Endometrium (tissue), 2 donors: ENCODE data around the gene BRI3BP.
"Not testable (repeated sequence)": the region's sequence is repeated elsewhere in the genome, so short reads cannot be mapped to it uniquely, and the experiment has no call there.

Source experiments
- FAIRE-seq: peaks from 2 replicates; lab custom pipeline; 2012; peaks lifted over from hg19 to GRCh38; lab: Jason Lieb, UNC
- donor health status: control.
- donor health status: control.

The BRI3BP gene

DNA sequence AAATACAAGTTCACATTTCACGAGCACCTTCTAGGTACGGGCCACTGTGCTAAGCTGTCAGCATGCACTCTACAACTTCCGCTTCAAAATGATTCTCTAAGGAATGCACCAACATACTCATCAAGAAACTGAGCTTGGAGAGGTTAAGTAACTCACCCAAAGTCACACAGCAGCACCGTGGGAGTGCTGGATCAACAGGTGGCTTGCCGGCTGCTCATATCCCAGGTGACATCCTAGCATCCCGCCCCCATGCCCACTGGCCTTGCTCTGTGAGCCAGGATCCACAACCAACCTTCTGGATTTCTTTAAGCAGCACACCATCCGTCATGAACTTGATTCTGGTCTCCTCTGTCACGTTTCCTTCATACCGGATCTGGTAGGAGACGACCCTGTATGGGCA, 21.2 kb upstream of the BRI3BP start:
- FAIRE-seq = no peak

DNA sequence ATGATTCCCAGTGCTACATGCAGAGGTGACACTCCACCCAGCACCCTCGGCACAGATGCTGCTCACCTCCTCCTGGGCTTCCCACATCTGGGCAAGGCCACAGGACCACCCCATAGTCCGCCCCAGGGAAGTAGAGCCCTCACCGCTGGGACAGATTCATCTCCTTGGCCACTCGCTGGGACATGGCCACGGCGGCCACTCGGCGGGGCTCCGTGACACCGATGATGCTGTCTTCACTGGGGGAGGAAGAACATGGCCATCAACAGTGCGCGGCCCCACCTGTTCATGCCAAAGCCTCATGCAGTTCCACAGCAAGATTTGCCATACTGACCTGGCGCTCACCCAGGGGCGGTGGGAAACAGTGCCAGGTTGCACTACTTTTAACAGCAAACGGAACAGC, 18.2 kb upstream of the BRI3BP start:
- no peak for FAIRE-seq

DNA sequence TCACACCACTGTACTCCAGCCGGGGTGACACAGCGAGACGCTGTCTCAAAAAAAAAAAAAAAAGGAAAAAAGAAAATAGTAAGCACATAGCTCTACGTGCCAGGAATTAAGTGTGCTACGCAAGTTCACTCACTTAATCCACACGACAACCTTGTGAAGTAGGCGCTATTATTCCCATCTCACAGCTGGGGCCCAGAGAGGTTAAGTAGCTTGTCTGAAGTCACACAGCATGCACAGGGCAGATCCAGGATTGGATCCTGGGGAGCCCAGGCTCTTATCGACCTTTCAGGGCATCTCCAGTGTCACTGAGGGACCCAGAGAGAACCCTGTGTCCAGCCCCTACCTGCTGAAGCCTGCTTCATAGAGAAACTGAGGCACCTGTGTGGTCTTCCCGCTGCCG, 16.4 kb upstream of the BRI3BP start:
- no peak for FAIRE-seq

DNA sequence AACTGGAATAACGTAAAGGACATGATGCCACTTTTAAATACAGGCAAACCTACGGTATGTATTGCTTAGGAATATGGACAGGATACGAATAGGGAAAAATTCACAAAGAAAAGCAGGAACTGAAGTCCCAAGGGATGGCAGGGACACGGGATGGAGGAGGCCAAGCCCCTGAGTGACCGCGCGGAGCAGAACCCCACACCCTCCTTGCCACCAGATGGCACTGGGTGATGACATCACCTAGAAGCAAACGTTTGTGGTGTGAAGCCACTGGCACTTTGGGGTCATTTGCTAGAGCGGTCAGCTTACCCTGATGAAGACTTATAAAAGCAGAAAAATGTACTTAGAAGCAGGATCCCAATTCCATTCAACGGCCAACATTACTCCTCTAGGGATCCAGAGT, 13.9 kb upstream of the BRI3BP start:
- no peak for FAIRE-seq

DNA sequence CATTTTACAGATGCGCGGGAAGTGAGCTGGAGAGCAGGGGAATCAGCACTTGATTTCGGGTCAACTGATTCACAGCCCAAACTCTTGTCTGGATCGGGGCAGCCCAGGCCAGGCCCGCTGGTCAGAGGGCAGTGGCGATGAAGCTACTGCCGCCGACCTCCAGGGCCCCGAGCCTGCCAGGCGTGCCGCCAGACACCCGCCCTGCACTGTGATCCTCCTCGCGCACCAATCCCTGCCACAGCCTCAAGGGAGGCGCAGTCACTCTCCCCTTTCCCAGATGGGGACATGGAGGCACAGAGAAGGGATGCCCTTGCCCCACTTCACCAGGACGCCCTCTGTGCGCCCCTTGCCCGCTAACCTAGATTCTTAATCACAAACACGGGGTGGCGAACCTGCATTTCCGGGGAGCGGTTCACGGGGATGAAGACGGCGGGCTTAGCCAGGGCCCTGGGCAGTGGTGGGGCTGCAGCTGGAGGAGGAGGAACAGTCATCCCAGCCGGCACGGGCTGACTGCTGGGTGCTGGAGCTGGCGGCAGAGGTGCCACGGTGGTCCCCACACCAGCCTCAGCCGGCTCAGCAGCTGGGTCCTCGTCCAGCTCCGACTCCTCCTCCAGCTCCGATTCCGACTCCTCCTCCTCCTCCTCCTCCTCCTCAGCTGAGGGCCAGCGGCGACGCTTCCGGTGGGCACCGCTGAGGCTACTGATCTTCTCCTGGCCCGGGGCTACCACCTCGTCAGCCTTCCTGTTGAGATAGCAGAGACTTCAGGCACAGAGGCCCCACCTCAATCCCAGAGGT, 13.2 kb upstream of the BRI3BP start:
- FAIRE-seq = no peak

DNA sequence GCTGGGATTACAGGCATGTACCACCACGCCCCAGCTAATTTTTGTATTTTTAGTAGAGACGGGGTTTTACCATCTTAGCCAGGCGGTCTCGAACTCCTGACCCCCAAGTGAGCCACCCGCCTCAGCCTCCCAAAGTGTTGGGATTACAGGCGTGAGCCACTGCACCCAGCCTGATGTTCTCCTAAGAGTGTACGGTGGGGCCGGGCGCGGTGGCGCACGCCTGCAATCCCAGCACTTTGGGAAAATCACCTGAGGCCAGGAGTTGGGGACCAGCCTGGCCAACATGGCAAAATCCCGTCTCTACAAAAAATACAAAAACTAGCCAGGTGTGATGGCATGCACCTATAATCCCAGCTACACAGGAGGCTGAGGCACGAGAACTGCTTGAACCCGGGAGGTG, 6.6 kb upstream of the BRI3BP start:
- FAIRE-seq = not testable (repeated sequence)

DNA sequence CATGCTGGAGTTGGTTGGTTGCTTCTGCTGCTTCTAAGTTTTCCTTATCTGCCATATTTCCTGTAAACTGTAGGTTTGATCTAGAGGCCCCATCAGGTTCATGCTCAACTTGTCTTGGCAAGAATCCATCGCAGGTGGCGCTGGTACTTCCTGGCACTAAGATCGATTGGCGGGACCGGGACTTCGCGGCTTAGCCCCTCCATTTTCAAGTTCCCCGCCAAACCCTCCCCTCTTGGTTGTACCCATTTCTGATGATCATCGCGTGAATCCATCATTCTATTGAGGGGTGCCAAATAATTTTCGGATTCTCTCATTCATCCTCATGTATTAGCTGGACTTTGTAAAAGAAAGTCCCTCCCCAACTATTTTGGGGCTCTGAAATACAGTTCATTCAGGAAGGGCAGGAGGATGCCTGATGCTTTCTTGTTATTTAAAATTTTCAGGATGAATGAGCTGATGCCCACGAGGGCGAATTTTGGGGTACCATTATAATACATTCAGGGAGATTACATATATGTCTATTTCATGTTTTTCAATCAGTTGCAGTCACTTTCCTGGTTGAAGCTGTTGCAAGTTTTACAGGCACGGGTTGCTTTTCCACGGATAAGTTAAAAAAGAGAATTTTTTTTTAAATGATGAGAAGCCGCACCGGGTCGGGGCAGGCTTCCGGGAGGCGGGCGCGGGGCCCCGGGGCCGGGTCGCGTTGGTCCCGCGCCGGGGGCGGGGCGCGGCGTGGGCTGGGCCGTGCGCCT, 395 bp upstream of the BRI3BP start:
- no peak for FAIRE-seq

DNA sequence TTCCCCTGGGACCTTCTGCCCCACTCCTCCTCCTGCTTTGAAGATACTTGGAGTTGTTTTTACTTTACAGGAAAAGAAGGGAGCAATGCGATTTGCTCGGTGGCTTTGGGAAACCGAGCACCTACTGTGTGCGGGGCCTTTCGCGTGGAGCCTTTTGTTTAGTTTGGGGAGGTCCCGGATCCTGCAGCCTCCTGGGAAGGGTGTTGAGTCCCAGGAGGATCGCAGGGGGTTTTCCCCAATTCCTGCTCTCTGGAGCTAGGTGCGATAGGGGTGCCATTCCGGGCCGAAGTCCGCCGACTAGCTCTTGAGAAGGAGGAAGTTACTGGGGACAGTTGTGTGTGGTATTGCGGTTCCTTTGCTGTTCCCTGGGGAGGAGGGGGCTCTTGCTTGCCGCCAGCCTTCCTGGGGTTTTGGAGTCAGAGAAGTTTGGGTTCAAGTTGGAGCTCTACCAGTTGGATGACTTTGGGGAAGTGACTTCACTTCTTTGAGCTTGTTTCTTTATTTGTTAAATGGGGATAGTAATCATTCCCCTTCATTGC, 1.1 kb downstream of the BRI3BP start:
- FAIRE-seq = no peak

DNA sequence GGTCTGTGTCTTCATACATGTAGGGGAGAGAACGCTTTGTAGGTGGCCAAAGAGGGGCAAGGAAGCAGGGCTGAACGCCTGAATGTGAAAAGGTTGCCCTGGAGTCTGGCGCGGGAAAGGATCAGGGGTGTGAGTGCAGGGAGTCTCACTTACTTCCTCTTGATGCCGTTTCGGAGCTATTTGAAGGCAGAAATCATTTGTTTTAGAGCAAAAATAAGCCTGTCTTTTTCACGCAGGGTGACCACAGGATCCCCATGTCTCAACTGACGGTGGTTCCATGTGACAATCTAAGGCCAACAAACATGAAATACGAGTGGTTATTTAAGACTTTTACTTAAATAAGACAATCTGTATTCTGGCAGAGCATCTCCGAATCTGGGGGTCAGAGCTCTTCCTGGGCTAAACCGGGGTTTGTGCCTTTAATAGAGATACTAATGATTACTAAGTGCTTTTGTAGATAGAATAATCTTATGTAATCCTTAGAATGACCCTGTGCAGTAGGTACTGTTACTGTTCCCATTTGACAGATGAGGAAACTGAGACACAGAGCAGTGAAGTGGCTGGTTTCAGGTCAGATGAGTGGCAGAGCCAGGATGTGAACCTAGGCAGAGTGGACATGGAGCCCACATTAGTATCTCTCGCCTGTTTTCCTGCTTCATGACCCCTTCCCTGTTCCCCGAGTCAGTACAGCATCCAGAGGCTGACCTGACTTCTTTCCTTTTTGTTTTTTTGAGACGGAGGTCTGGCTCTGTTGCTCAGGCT, 1.9 kb downstream of the BRI3BP start:
- no peak for FAIRE-seq

DNA sequence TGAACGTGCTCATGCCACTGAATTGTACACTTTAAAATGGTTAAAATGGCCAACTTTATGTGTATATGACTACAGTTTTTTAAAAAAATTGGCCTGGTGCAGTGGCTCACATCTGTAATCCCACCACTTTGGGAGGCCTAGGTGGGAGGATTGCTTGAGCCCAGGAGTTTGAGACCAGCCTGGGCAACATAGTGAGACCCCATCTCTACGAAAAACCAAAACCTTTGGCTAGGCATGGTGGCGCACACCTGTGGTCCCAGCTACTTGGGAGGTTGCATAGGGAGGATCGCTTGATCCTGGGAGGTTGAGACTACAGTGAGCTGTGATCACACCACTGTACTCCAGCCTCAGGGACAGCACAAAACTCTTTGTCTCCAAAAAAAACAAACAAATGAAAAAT, 5.3 kb downstream of the BRI3BP start:
- FAIRE-seq = no peak

DNA sequence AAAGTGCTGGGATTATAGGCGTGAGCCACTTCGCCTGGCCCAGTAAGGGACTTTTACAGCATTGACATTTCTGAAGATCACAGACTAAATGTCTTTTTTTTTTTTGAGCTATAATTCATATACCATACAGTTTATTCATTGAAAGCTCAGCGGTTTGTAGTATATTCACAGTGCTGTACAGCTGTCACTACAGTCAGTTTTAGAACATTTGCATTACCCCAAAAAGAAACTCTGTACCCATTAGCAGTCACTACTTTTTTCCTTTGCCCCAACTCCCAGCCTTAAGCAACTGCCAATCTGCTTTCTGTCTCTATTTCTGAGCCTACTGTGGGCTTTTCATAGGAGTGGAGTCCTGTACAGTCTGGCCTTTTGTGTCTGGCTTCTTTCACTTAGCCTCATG, 8.2 kb downstream of the BRI3BP start:
- no peak for FAIRE-seq

DNA sequence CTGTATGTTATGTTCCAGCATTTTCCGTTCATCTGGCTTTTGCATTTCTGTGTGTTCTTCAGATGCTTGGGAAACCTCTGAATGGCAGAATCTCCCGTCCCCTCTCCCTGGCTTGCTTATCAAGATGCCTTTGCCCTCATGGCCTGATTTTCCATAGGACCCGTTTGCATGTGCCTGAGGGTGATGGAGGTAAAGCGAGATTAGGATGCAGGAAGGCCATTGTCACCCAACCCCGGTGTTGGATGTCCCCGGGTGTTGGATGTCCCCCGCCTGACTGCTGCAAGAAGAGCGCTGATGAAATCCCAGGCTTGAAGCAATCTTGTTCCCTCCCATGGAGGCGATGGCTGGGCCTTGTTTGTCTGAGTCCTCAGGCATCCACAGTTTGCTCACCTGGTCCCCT, 9.6 kb downstream of the BRI3BP start:
- no peak for FAIRE-seq

DNA sequence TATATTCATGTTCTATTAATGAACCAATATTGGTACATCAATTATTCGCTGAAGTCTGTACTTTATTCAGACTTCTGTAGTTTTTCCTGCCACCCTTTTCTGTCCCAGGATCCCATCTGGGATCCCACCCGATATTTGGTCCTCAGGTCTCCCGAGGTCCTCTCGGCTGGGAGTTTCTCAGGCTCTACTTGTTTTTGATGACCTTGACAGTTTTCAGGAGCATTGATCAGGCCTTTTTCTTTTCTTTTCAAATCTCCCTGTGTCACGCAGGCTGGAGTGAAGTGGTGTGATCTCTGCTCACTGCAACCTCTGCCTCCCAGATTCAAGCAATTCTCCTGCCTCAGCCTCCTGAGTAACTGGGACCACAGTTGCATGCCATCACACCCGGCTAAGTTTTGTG, 11.2 kb downstream of the BRI3BP start:
- no peak for FAIRE-seq

DNA sequence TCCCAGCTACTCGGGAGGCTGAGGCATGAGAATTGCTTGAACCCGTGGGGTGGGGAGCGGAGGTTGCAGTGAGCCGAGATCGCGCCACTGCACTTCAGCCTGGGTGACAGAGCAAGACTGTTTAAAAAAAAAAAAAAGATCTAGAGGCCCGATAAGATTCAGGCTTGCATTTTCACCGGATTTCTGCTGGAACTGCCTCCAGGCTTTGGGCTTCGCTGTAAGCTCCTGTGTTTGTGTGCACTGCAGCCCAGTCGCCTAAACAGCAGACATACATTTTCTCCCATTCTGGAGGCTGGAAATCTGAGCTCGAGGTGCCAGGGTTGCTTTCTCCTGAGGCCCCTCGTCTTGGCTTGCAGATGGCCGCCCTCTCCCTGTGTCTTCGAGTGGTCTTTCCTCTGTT, 12.2 kb downstream of the BRI3BP start:
- no peak for FAIRE-seq

DNA sequence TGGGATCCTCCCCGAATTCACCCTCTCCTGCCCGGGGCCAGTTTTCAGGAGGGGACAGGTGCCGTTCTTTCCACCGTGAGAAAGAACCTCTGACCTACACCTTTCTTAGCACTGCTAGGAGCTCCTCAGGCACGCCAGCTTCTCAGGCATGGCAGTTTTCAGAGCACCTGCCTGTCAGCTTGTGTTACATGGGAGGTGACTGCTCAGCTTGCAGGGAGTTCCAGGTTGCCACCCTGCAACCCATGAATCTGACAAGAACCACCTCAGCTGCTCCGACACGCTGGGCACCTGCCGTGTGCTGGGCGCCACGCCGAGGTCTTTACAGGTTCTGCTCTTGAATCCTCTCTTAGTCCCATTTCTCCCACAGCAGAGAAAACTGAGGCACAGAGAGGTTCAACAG, 12.9 kb downstream of the BRI3BP start:
- FAIRE-seq = no peak

DNA sequence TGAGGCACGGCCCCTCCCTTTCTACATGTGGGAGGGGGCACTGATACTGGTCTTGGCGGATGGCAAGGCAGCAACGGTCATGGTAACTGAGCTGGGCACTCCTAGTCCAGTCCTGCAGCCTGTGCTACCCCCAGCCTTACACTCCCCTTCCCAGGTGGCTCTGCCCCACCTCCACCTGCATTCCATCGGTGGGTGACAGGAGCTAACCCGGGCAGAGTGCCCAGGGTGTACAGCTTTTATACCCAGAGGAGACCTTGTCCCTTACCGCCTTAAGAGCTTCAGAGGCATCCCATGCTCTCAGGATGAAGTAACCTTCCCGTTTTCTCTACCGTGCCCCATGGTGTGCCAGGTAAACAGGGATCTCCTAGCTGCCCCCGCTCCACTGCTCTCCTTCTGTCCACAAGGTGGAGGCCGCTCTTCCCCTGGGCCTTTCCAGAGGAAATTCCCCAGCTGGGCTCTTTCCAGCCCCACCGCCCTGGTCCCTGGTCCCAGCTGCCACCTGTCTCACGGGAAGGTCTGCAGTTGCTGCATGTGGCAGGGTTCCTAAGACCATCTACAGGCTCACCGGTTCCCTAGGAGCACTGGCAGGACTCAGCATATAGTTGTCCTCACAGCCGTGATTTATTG, 20.5 kb downstream of the BRI3BP start:
- no peak for FAIRE-seq

DNA sequence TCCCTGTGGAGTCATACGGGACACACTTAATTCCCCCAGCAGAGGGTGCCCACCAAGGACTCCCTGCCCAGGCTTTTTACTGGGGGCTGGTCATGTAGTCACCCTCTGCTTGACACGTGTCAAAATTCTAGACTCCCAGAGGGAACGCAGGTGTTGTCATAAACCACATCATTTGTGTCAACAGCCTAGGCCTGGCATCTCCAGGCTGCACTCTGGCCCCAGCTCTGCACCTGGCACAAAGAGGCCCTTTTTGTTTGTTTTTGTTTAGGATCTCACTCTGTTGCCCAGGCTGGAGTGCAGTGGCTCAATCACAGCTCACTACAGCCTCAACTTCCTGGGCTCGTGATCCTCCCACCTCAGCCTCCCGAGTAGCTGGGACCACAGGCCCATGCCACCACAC, 21.1 kb downstream of the BRI3BP start:
- no peak for FAIRE-seq

DNA sequence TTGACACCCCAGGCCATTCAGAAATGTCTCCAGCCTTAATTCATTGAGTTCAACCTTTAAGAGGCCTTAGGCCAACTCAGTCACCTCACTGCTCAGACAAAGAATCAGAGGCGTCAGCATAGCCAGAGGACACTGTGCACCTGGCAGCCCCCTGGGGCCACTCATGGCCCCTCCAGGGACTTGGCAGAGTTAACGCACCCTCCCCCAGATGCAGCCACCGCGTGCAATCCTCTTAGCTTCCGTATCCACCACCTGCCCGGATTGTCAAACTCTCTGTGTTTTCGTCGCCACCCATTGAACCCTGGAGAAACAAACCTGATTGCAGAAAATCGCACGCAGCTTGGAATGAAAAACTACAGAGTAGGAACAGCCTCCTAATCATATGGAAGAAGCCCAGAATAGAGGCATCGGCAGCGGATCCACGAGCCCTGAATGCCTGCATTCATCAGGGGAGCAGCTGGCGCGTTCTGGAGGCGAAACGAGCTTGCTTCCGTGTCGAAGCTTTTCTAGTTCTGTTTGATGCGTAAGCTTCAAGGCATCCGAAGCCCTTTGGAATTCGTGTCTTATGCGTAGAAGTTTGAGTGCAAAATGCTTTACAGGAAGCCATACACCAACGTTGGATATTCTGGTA, 22.4 kb downstream of the BRI3BP start:
- no peak for FAIRE-seq

DNA sequence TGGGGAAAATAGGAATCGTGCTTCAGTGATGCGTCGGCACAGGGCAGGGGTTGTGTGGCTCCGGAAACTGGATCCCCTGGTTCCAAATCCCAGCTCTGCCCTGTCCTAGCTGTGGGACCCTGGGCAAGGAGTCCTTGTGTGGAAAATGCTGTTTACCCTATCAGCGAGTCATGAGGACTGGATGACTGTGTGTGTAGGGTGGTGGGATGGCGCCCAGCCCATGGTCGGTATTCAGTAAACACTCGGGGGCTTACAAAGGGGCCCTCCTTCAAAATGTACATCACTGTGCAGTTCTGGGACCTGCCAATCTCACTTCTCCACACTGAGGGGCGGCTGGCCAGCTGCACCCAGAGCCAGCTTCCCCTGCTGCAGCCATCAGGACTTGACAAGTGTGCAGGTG, 24.4 kb downstream of the BRI3BP start:
- FAIRE-seq = no peak

DNA sequence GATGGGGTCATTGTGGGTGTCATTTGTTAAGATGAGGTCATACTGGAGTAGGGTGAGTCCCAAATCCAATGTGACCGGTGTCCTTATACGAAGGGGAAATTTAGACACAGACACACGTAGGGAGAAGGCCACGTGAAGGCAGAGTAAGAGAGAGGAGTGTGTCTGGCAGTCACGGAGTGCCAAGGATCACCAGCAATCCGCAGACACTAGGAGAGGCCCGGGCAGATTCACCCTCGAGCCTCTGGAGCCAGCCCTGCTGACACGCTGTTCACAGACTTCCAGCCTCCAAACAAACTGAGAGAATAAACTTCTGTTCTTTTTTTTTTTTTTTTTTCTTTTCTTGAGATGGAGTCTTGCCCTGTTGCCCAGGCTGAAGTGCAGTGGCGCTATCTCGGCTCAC, 24.9 kb downstream of the BRI3BP start:
- FAIRE-seq = no peak

DNA sequence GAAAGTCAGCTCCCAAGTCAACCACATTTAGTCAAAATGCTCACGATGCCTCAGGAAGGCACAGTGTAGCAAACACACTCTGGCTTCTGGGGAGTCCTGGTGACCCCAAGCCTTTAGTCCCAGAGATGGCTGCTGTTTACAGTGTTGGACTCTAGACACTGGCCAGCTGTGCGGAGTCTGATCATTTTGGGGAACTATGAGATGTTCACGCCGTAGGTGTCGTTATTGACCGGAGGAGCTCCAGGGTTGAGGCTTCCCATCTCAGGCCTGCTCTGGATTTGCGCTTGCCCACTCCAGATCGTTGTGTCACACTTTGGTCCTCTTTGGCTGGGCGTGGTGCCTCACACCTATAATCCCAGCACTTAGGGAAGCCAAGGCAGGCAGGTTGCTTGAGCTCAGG, 27.7 kb downstream of the BRI3BP start:
- FAIRE-seq = no peak

DNA sequence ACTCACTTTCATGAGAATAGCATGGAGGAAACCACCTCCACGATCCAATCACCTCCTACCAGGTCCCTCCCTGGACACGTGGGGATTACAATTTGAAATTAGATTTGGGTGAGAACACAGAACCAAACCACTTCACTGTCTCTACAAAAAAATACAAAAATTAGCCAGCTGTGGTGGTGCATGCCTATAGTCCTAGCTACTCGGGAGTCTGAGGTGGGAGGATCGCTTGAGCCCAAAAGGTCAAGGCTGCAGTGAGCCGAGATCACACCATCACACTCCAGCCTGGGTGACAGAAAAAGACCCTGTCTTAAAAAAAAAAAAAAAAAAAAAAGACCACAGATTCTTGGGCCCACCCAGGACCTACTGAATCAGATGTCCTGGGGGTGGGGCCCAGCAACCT, 28.3 kb downstream of the BRI3BP start:
- no peak for FAIRE-seq
